Iris pigment epithelial cell (primary cell): ENCODE results near the gene LRCH2.
"Not testable (repeated sequence)": the region's sequence is repeated elsewhere in the genome, so short reads cannot be mapped to it uniquely, and the experiment has no call there.

Experiments used
- DNase-seq: peaks from one replicate; pipeline ENCODE4 v3.0.0-alpha.2; 2011; ENCODE audit warnings: low read depth

The LRCH2 gene

GRCh38 chrX:115233497-115234455, at the start of gene LRCH2:
Gene LRCH2 (minus strand): TSS chrX:115234096. CDS start chrX:115234041, 55 bp downstream.
- peak; percentile 43 for DNase-seq

GRCh38 chrX:115269051-115269683, 35.3 kb upstream of the LRCH2 start:
- no peak for DNase-seq

GRCh38 chrX:115268421-115268820, 34.5 kb upstream of the LRCH2 start:
- peak; percentile 25 for DNase-seq

GRCh38 chrX:115266300-115266699, 32.4 kb upstream of the LRCH2 start:
- no peak for DNase-seq

- DNase-seq = no peak
These were observed 30.1 kb upstream of the LRCH2 start for GRCh38 chrX:115264009-115264408.

- DNase-seq = no peak
These were observed 27.3 kb upstream of the LRCH2 start for GRCh38 chrX:115261148-115261547.

GRCh38 chrX:115260330-115260729, 26.4 kb upstream of the LRCH2 start:
- peak; percentile 70 for DNase-seq

- DNase-seq = no peak
These were observed 25.5 kb upstream of the LRCH2 start for GRCh38 chrX:115259238-115259875.

GRCh38 chrX:115257711-115258110, 23.8 kb upstream of the LRCH2 start:
- no peak for DNase-seq

GRCh38 chrX:115255003-115255402, 21.1 kb upstream of the LRCH2 start:
- no peak for DNase-seq

- no peak for DNase-seq
These were observed 17.8 kb upstream of the LRCH2 start for GRCh38 chrX:115251458-115252233.

GRCh38 chrX:115237056-115237455, 3.2 kb upstream of the LRCH2 start:
- DNase-seq = no peak

- no peak for DNase-seq
These were observed 2.7 kb upstream of the LRCH2 start for GRCh38 chrX:115236560-115236959.

GRCh38 chrX:115234461-115234860, 565 bp upstream of the LRCH2 start:
- no peak for DNase-seq

- no peak for DNase-seq
These were observed 881 bp downstream of the LRCH2 start for GRCh38 chrX:115232933-115233496.

- DNase-seq = no peak
These were observed 4.4 kb downstream of the LRCH2 start for GRCh38 chrX:115229337-115230003.

GRCh38 chrX:115226929-115227328, 7.0 kb downstream of the LRCH2 start:
- DNase-seq = peak; percentile 36

- DNase-seq = not testable (repeated sequence)
These were observed 16.6 kb downstream of the LRCH2 start for GRCh38 chrX:115217346-115217745.

GRCh38 chrX:115214605-115215004, 19.3 kb downstream of the LRCH2 start:
- DNase-seq = no peak

GRCh38 chrX:115214151-115214550, 19.7 kb downstream of the LRCH2 start:
- DNase-seq = no peak

- DNase-seq = not testable (repeated sequence)
These were observed 24.3 kb downstream of the LRCH2 start for GRCh38 chrX:115209547-115209946.
